Measurements from ENCODE around the gene BRSK1.

BRSK1 gene

DNA sequence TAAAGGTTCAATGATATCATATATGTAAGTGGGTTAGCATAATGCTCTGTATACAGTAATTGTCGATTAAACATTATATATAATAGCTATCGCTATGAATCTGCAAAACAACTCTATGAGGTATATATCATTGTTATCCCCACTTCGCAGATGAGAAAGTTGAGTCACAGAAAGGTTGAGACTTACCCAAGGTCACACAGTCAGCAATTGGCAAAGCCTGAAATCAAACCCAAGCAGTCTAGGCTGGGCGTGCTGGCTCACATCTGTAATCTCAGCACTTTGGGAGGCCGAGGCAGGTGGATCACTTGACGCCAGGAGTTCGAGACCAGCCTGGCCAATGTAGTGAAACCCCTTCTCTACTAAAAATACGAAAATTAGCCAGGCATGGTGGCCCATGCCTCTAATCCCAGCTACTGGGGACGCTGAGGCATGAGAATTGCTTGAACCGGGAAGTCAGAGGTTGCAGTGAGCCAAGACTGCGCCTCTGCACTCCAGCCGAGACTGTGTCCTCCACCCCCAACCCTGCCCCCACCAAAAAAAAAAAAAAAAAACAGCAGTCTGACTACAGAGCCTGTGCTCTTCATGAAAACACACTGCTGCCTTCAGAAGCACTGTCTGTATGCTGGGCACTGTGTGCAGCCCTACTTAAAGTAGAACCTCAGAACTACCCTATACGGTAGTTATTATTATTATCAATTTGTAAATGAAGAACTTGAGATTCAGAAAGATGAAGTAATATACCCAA, 5.2 kb upstream of the BRSK1 start:
- H3K9ac ChIP-seq (ENCODE audit: low read depth, low read length, poor library complexity, severe bottlenecking), result peak overlapping the region; percentile 71
- peaks cover 17% of the 10 kb centered on the region for H3K79me2 ChIP-seq (ENCODE audit: insufficient read depth, low read length)
- H2AFZ ChIP-seq (ENCODE audit: low read length), result no peak overlapping the region
- TF ChIP-seq, protein P1, sequence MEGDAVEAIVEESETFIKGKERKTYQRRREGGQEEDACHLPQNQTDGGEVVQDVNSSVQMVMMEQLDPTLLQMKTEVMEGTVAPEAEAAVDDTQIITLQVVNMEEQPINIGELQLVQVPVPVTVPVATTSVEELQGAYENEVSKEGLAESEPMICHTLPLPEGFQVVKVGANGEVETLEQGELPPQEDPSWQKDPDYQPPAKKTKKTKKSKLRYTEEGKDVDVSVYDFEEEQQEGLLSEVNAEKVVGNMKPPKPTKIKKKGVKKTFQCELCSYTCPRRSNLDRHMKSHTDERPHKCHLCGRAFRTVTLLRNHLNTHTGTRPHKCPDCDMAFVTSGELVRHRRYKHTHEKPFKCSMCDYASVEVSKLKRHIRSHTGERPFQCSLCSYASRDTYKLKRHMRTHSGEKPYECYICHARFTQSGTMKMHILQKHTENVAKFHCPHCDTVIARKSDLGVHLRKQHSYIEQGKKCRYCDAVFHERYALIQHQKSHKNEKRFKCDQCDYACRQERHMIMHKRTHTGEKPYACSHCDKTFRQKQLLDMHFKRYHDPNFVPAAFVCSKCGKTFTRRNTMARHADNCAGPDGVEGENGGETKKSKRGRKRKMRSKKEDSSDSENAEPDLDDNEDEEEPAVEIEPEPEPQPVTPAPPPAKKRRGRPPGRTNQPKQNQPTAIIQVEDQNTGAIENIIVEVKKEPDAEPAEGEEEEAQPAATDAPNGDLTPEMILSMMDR (conservative IDR thresholded peaks at IDR 0.05; ENCODE audit: low read length), result no peak
- no peak for TF ChIP-seq EZH2phosphoT487 (IDR thresholded peaks at IDR 0.05; ENCODE audit: borderline replicate concordance)
- H3K36me3 ChIP-seq (ENCODE audit: insufficient read depth, low read length), result no peaks in the 10 kb centered on the region
- no peaks in the 10 kb centered on the region for H3K9me2 ChIP-seq (replicated peaks; ENCODE audit: low read depth, low read length)
- peaks cover 13% of the 10 kb centered on the region for H3K4me1 ChIP-seq (ENCODE audit: insufficient read depth, low read length, poor library complexity, severe bottlenecking)
- H3K27me3 ChIP-seq (ENCODE audit: insufficient read depth, low read length, poor library complexity, severe bottlenecking), result no peaks in the 10 kb centered on the region
- H3K4me3 ChIP-seq (ENCODE audit: low read length, poor library complexity, severe bottlenecking), result peak overlapping the region; percentile 88
- H3K9me3 ChIP-seq (ENCODE audit: insufficient read depth, low read depth, low read length), result no peaks in the 10 kb centered on the region
- H3F3A ChIP-seq (ENCODE audit: low read depth), result peaks cover 6% of the 10 kb centered on the region; the same call in 1 of the 2 replicates
- no peaks in the 10 kb centered on the region for H4K20me1 ChIP-seq (ENCODE audit: insufficient read depth, low read length, poor library complexity, severe bottlenecking)
- peak overlapping the region; percentile 80 for H3K4me2 ChIP-seq (ENCODE audit: low read depth, low read length, poor library complexity, severe bottlenecking)

GRCh38 chr19:55279340-55279739, 4.5 kb upstream of the BRSK1 start:
- Histone ChIP-seq H3K36me3 (ENCODE audit: insufficient read depth, low read length) (no peaks in the 10 kb centered on the region), H3K4me2 (ENCODE audit: low read depth, low read length, poor library complexity, severe bottlenecking) (peak overlapping the region; percentile 80), H3K9me3 (ENCODE audit: insufficient read depth, low read depth, low read length) (no peaks in the 10 kb centered on the region), H3K79me2 (ENCODE audit: insufficient read depth, low read length) (peaks cover 17% of the 10 kb centered on the region), H3K27me3 (ENCODE audit: insufficient read depth, low read length, poor library complexity, severe bottlenecking) (no peaks in the 10 kb centered on the region), H3K4me3 (ENCODE audit: low read length, poor library complexity, severe bottlenecking) (peak overlapping the region; percentile 88), H4K20me1 (ENCODE audit: insufficient read depth, low read length, poor library complexity, severe bottlenecking) (no peaks in the 10 kb centered on the region), H3K4me1 (ENCODE audit: insufficient read depth, low read length, poor library complexity, severe bottlenecking) (peaks cover 13% of the 10 kb centered on the region), H3K9ac (ENCODE audit: low read depth, low read length, poor library complexity, severe bottlenecking) (peak overlapping the region; percentile 71), H2AFZ (ENCODE audit: low read length) (peak overlapping the region; percentile 69), H3F3A (ENCODE audit: low read depth) (peaks cover 6% of the 10 kb centered on the region; the same call in 1 of the 2 replicates), H3K9me2 (replicated peaks; ENCODE audit: low read depth, low read length) (no peaks in the 10 kb centered on the region)
- no peak for TF ChIP-seq EZH2phosphoT487 (IDR thresholded peaks at IDR 0.05; ENCODE audit: borderline replicate concordance)
- TF ChIP-seq, protein P1 (conservative IDR thresholded peaks at IDR 0.05; ENCODE audit: low read length), result no peak

GRCh38 chr19:55279770-55280643, 3.8 kb upstream of the BRSK1 start, which contains the start of gene HSPBP1:
TSS of gene HSPBP1 (minus strand) at chr19:55280110. CDS start at chr19:55279608, 502 bp downstream.
- H3K9ac ChIP-seq (ENCODE audit: low read depth, low read length, poor library complexity, severe bottlenecking), result peak within 1 kb of the TSS; percentile 71
- TF ChIP-seq, protein P1 (conservative IDR thresholded peaks at IDR 0.05; ENCODE audit: low read length), result no peak
- no peak for TF ChIP-seq EZH2phosphoT487 (IDR thresholded peaks at IDR 0.05; ENCODE audit: borderline replicate concordance)
- no peaks in the 10 kb centered on the region for H3K9me3 ChIP-seq (ENCODE audit: insufficient read depth, low read depth, low read length)
- H2AFZ ChIP-seq (ENCODE audit: low read length), result peak within 1 kb of the TSS; percentile 69
- H3K79me2 ChIP-seq (ENCODE audit: insufficient read depth, low read length), result peaks cover 17% of the 10 kb centered on the region
- H3K27me3 ChIP-seq (ENCODE audit: insufficient read depth, low read length, poor library complexity, severe bottlenecking), result no peaks in the 10 kb centered on the region
- no peaks in the 10 kb centered on the region for H3K9me2 ChIP-seq (replicated peaks; ENCODE audit: low read depth, low read length)
- H3K4me1 ChIP-seq (ENCODE audit: insufficient read depth, low read length, poor library complexity, severe bottlenecking), result peaks cover 13% of the 10 kb centered on the region
- no peaks in the 10 kb centered on the region for H3K36me3 ChIP-seq (ENCODE audit: insufficient read depth, low read length)
- no peaks in the 10 kb centered on the region for H4K20me1 ChIP-seq (ENCODE audit: insufficient read depth, low read length, poor library complexity, severe bottlenecking)
- peak within 1 kb of the TSS; percentile 80 for H3K4me2 ChIP-seq (ENCODE audit: low read depth, low read length, poor library complexity, severe bottlenecking)
- peak within 1 kb of the TSS; percentile 88 for H3K4me3 ChIP-seq (ENCODE audit: low read length, poor library complexity, severe bottlenecking)
- peaks cover 6% of the 10 kb centered on the region; the same call in 1 of the 2 replicates for H3F3A ChIP-seq (ENCODE audit: low read depth)
